Stimulated activated naive CD8-positive, alpha-beta T cell treated with anti-CD3 and anti-CD28 coated beads, Interleukin-15, Interleukin-2, amounts not matched to agents 100 ng/mL and 50 ng/mL, for 24 hours (primary cell): ENCODE results near the gene DNAJC25.

Experiments
- H3K27ac Mint-ChIP-seq: one replicate; pipeline ENCODE4 v1.8.0; 2021; ENCODE audit warnings: mild to moderate bottlenecking, mixed read lengths
- H3K27me3 Mint-ChIP-seq: one replicate; pipeline ENCODE4 v1.8.0; 2021; ENCODE audit warnings: mixed read lengths
- H3K36me3 Mint-ChIP-seq: one replicate; pipeline ENCODE4 v1.8.0; 2021; ENCODE audit warnings: low read depth, mixed read lengths
- H3K4me1 Mint-ChIP-seq: one replicate; pipeline ENCODE4 v1.8.0; 2021; ENCODE audit warnings: low read depth, mixed read lengths
- H3K4me3 Mint-ChIP-seq: one replicate; pipeline ENCODE4 v1.8.0; 2021; ENCODE audit warnings: mild to moderate bottlenecking, mixed read lengths
- H3K9me3 Mint-ChIP-seq: one replicate; pipeline ENCODE4 v1.8.0; 2021; ENCODE audit warnings: mixed read lengths

The DNAJC25 gene

DNA sequence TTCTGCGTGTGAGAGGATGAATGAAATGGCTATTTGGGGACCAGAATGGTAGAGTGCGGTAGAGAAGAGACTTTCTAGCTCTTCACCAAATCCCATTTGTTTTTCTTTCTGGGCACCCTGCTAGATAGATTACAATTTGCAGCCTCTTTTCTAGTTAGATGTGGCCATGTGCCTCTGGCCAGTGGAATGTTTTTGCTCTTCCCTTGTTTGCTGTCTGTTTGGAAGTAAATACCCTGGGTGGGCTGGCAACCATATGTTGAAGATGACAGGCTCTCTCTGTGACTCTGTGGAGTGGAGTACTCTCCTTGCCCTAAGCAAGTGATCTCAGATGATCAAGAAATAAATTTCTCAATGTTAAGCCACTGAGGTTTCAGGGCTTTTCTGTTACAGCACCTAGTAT, 43.2 kb downstream of the DNAJC25 start:
- Mint-ChIP-seq H3K4me1 (no peaks in the 10 kb centered on the region), H3K4me3 (no peak overlapping the region), H3K27me3 (no peaks in the 10 kb centered on the region), H3K27ac (no peak overlapping the region), H3K36me3 (peaks cover 27% of the 10 kb centered on the region), H3K9me3 (no peaks in the 10 kb centered on the region)

DNA sequence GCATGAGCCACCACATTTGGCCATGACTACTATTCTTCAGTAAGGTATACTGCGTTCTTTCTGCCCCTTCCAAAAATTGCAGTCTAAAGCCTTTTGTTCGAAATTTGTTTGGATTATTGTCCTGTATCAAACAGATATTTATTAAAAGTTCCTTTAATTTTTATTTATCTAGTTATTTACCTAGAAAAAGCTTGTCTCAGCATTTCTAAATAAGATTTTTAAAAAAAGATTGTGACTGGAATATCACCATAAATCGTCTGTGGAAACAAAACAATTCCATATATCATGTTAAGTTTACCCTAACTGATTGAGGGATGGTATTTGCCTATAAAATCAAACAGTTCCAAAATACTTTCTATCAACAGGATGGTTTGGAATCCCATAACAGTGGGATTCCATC, 45.0 kb downstream of the DNAJC25 start:
- Mint-ChIP-seq H3K27ac (no peak overlapping the region), H3K36me3 (peaks cover 14% of the 10 kb centered on the region), H3K4me1 (no peaks in the 10 kb centered on the region), H3K27me3 (no peaks in the 10 kb centered on the region), H3K4me3 (no peak overlapping the region), H3K9me3 (no peaks in the 10 kb centered on the region)

DNA sequence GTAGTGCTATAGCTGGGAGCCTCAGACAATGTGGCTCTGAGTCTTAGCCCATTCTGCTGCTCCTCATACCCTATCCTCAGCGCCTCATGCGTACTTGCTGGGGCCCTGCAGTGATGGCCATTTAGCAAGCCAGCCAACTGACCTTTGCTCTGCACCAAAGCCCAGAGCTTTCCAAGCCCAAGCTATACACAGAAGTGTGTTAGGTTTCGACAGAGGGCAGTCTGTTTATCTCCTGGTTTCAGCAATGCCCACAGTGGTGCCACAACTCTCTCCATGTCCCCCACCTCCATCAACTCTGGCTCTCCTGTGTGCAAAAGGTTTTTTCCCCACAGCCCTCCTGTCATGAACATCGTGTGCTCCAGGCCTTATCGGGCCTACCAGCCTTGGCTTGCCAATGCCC, 47.2 kb downstream of the DNAJC25 start:
- H3K27me3 Mint-ChIP-seq, result no peaks in the 10 kb centered on the region
- H3K4me1 Mint-ChIP-seq, result no peaks in the 10 kb centered on the region
- no peak overlapping the region for H3K4me3 Mint-ChIP-seq
- no peaks in the 10 kb centered on the region for H3K9me3 Mint-ChIP-seq
- H3K27ac Mint-ChIP-seq, result no peak overlapping the region
- peaks cover 14% of the 10 kb centered on the region for H3K36me3 Mint-ChIP-seq

DNA sequence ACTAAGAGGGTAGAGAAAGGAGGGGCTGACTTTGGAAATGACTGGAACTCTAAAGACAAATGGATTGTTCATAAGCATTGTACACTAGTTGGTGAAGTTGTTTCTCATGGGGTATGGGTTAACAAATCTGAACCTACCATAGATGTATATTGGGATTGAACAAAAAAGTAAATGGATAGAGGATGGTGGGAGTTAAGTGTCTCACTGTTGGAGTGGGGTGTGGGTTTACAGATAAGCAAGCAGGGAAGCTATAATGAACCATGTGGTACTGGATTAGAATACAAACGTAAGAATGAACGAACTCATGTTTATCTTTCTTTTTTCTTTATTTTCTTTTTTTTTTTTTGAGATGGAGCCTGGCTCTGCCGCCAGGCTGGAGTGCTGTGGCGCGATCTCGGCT, 48.1 kb downstream of the DNAJC25 start:
- peaks cover 14% of the 10 kb centered on the region for H3K36me3 Mint-ChIP-seq
- H3K27ac Mint-ChIP-seq, result no peak overlapping the region
- H3K4me1 Mint-ChIP-seq, result no peaks in the 10 kb centered on the region
- H3K4me3 Mint-ChIP-seq, result no peak overlapping the region
- no peaks in the 10 kb centered on the region for H3K9me3 Mint-ChIP-seq
- H3K27me3 Mint-ChIP-seq, result no peaks in the 10 kb centered on the region

DNA sequence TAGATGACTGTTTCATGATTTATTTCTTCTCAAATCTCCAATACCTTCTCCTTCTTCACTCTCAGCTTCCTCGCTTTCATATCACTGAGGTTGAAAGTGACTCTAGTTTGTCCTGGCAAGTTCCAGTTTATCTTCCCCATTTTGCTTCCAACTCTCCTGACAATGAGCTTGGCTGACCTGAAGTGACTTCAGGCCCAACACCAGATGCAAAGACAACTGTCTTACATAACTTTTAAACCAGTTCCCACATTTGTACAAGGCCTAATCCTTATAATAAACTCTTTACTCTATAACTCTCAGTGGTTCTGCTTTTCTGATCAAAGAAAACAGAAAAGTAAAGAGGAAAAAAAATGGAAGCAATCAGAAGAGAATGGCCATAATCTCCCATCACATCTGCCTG, 52.3 kb downstream of the DNAJC25 start:
- H3K4me1 Mint-ChIP-seq, result no peaks in the 10 kb centered on the region
- no peaks in the 10 kb centered on the region for H3K9me3 Mint-ChIP-seq
- H3K27ac Mint-ChIP-seq, result no peak overlapping the region
- peaks cover 3% of the 10 kb centered on the region for H3K36me3 Mint-ChIP-seq
- H3K27me3 Mint-ChIP-seq, result no peaks in the 10 kb centered on the region
- no peak overlapping the region for H3K4me3 Mint-ChIP-seq

DNA sequence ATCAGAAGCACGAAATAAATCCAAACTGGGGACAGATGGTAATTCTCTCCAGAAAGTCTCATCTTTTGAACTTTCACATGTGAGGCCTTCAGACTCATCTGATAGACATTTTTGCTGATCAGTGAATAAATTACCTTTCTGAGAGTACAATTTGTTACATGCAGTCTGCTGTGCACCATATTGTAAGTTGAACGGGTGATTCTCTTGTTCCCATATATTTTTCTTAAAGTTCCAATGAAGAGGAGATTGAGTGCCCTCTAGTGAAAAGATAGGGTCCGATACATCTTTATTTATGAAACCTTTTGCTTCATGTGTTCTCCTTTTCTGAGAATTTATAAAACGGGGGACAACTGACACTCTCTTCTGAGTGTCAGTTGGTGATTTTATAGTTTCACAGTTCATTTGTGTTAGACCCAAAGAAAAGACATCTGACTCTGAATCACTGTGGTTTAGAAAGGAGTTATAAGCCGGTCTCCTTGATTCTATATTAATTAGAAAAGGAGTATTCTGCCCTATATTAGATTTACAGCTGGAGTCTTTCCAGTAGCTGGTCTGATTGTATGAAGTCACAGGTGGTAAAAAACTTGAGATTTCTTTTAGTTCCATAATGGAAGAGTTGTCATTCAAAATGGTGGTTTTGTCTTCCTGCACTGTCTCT, 60.7 kb downstream of the DNAJC25 start:
- Mint-ChIP-seq H3K27me3 (no peaks in the 10 kb centered on the region), H3K27ac (no peak overlapping the region), H3K36me3 (no peaks in the 10 kb centered on the region), H3K4me1 (peaks cover 2% of the 10 kb centered on the region), H3K9me3 (no peaks in the 10 kb centered on the region), H3K4me3 (no peak overlapping the region)

DNA sequence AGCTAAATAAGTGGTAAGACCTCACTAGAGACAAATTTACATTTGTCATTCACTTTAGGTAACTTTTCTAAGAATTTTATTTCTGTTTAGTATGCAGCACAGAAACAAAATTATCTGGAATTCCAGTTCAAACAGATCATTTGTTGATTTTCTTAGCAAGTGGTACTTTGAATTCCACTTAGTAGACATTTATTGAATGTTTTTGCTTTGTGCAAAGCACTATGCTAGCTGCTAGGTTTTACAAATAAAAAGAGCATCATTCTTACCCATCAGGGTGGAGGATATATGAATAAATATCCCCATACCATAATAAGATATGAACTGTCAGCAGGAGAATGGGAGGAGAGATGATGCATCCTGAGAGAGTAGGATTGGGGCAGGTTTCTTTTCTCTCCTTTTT, 65.7 kb downstream of the DNAJC25 start:
- Mint-ChIP-seq H3K27ac (no peak overlapping the region), H3K4me1 (no peaks in the 10 kb centered on the region), H3K27me3 (no peaks in the 10 kb centered on the region), H3K36me3 (peaks cover 4% of the 10 kb centered on the region), H3K4me3 (no peak overlapping the region), H3K9me3 (no peaks in the 10 kb centered on the region)

DNA sequence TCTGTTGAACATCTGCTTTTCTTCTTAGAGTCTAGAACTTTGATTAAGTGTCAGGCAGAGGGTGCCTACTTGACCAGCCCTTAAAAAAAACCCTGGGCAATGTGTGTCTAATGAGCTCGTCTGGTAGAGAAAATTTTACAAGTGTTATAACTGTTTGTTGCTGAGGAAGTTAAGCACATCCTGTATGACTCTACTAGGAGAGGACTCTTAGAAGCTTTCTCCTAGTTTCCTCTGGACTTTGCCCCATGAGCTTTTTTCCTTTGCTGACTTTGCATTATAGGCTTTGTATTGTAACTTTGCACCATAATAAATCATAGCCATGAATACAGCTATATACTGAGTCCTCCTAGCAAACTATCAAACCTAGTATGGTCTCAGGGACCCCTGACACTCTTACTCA, 69.6 kb downstream of the DNAJC25 start:
- H3K9me3 Mint-ChIP-seq, result no peaks in the 10 kb centered on the region
- no peaks in the 10 kb centered on the region for H3K27me3 Mint-ChIP-seq
- H3K4me3 Mint-ChIP-seq, result no peak overlapping the region
- H3K4me1 Mint-ChIP-seq, result no peaks in the 10 kb centered on the region
- H3K36me3 Mint-ChIP-seq, result peaks cover 8% of the 10 kb centered on the region
- H3K27ac Mint-ChIP-seq, result no peak overlapping the region
